MM.1S (cell line): Measurements from ENCODE around the gene ZRANB1.

Source experiments
- DNase-seq: peaks from one replicate; pipeline ENCODE4 v3.0.0-alpha.2; 2015
- H2AFZ ChIP-seq: fragments of 300-600 bp; sonication (generic); 2 replicates; pipeline ENCODE4 v1.6.0; 2016; ENCODE audit warnings: antibody characterized with exemption, low read length
- H3F3A ChIP-seq: fragments of 300-600 bp; sonication (generic); 2 replicates; pipeline ENCODE4 v1.6.1; 2016; ENCODE audit warnings: mild to moderate bottlenecking, antibody characterized with exemption, low read length, moderate library complexity, mixed read lengths; ENCODE audit not compliant: insufficient read depth
- H3K27ac ChIP-seq: fragments of 300-600 bp; sonication (generic); 2 replicates; pipeline ENCODE4 v1.5.1; 2016; ENCODE audit warnings: mild to moderate bottlenecking, low read length
- H3K27me3 ChIP-seq: fragments of 300-600 bp; sonication (generic); replicated peaks from 2 replicates; pipeline ENCODE4 v1.6.0; 2016; ENCODE audit warnings: low read length; ENCODE audit not compliant: insufficient read depth
- H3K36me3 ChIP-seq: fragments of 300-600 bp; sonication (generic); replicated peaks from 2 replicates; pipeline ENCODE4 v1.6.1; 2016; ENCODE audit warnings: mild to moderate bottlenecking, low read length, mixed read lengths; ENCODE audit not compliant: insufficient read depth
- H3K4me1 ChIP-seq: fragments of 300-600 bp; sonication (generic); 2 replicates; pipeline ENCODE4 v1.6.1; 2016; ENCODE audit warnings: low read length, mixed read lengths
- H3K4me2 ChIP-seq: fragments of 300-600 bp; sonication (generic); 2 replicates; pipeline ENCODE4 v1.6.0; 2016; ENCODE audit warnings: low read depth, low read length
- H3K4me3 ChIP-seq: fragments of 300-600 bp; sonication (generic); 2 replicates; pipeline ENCODE4 v1.5.1; 2016; ENCODE audit warnings: low read length, mixed read lengths
- H3K79me2 ChIP-seq: fragments of 300-600 bp; sonication (generic); 2 replicates; pipeline ENCODE4 v1.6.1; 2016; ENCODE audit warnings: mixed run types, low read length, mixed read lengths
- H3K9ac ChIP-seq: fragments of 300-600 bp; sonication (generic); 2 replicates; pipeline ENCODE4 v1.6.1; 2016; ENCODE audit warnings: low read length, mixed read lengths
- H3K9me2 ChIP-seq: fragments of 300-600 bp; sonication (generic); replicated peaks from 2 replicates; pipeline ENCODE4 v1.6.1; 2016; ENCODE audit warnings: mild to moderate bottlenecking, low read length, mixed read lengths; ENCODE audit not compliant: insufficient read depth
- H3K9me3 ChIP-seq: fragments of 300-600 bp; sonication (generic); replicated peaks from 2 replicates; pipeline ENCODE4 v1.6.1; 2016; ENCODE audit warnings: mild to moderate bottlenecking, low read length, mixed read lengths; ENCODE audit not compliant: insufficient read depth
- H4K20me1 ChIP-seq: fragments of 300-600 bp; sonication (generic); 2 replicates; pipeline ENCODE4 v1.6.1; 2016; ENCODE audit warnings: mild to moderate bottlenecking, low read length, moderate library complexity, mixed read lengths; ENCODE audit not compliant: insufficient read depth
- EZH2 ChIP-seq: fragments of 300-600 bp; sonication (generic); optimal IDR thresholded peaks from 2 replicates; pipeline ENCODE3; 2017; ENCODE audit warnings: low read depth, mild to moderate bottlenecking, antibody characterized with exemption, low read length, mixed read lengths
- EZH2phosphoT487 ChIP-seq: fragments of 300-600 bp; sonication (generic); IDR thresholded peaks from 2 replicates; pipeline ENCODE4 v1.6.1; 2018; ENCODE audit warnings: antibody characterized with exemption, low read length
- TF ChIP-seq, protein P1 (sequence below): fragments of 300-600 bp; sonication (generic); IDR thresholded peaks from 2 replicates; pipeline ENCODE4 v1.5.1; 2016; ENCODE audit warnings: antibody characterized with exemption, low read length, mixed read lengths

ZRANB1 gene

DNA sequence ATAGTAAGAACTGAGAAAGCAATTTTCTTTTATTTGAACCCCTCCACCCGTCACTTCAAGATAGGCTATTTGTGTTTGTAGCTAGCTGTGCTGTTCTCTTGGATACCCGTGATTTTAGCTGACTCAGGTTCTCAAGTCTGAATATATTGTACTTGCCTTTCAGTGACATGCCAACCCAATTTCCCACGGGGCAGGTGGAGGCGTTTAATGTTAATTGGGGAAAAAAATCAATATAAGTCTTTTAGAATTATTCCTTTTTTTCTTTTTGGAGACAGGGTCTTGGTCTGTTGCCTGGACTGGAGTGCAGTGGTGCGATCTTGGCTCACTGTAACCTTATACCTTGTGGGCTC, 36.4 kb downstream of the ZRANB1 start:
- H3K9ac ChIP-seq = no peak overlapping the region

DNA sequence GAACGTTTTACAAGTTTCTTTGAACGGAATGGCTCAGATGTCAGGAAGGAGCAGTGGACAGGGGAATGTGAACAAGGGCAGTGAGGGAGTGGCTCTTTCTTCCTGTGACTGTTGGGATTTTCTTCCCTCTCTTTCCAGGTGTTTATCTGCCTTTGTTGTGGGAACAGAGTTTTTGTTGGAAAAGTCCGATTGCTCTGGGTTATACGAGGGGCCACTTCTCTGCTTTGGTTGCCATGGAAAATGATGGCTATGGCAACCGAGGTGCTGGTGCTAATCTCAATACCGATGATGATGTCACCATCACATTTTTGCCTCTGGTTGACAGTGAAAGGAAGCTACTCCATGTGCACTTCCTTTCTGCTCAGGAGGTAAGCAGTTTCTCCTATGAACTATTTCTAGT, 41.4 kb downstream of the ZRANB1 start:
- Histone ChIP-seq H3K27ac (no peak overlapping the region), H3K79me2 (no peaks in the 10 kb centered on the region), H3K9me3 (no peaks in the 10 kb centered on the region), H3K9ac (no peak overlapping the region), H3K27me3 (no peaks in the 10 kb centered on the region), H3K4me1 (peaks cover 17% of the 10 kb centered on the region), H3F3A (peaks cover 9% of the 10 kb centered on the region; the same call in 1 of the 2 replicates), H4K20me1 (no peaks in the 10 kb centered on the region), H3K36me3 (peaks cover 5% of the 10 kb centered on the region; the same call in 1 of the 2 replicates), H3K9me2 (no peaks in the 10 kb centered on the region), H3K4me2 (no peak overlapping the region), H3K4me3 (no peak overlapping the region), H2AFZ (no peak overlapping the region)
- TF ChIP-seq EZH2 = no peak
- TF ChIP-seq, protein P1, sequence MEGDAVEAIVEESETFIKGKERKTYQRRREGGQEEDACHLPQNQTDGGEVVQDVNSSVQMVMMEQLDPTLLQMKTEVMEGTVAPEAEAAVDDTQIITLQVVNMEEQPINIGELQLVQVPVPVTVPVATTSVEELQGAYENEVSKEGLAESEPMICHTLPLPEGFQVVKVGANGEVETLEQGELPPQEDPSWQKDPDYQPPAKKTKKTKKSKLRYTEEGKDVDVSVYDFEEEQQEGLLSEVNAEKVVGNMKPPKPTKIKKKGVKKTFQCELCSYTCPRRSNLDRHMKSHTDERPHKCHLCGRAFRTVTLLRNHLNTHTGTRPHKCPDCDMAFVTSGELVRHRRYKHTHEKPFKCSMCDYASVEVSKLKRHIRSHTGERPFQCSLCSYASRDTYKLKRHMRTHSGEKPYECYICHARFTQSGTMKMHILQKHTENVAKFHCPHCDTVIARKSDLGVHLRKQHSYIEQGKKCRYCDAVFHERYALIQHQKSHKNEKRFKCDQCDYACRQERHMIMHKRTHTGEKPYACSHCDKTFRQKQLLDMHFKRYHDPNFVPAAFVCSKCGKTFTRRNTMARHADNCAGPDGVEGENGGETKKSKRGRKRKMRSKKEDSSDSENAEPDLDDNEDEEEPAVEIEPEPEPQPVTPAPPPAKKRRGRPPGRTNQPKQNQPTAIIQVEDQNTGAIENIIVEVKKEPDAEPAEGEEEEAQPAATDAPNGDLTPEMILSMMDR = no peak
- no peak for TF ChIP-seq EZH2phosphoT487
- DNase-seq = no peak

More for the DNA sequence above, 36.4 kb downstream of the ZRANB1 start:
- H3K9me3 ChIP-seq = no peaks in the 10 kb centered on the region
- no peaks in the 10 kb centered on the region for H3K9me2 ChIP-seq
- no peaks in the 10 kb centered on the region; the same call in 1 of the 2 replicates for H4K20me1 ChIP-seq
- H3K36me3 ChIP-seq = no peaks in the 10 kb centered on the region; the same call in 1 of the 2 replicates
- H3K4me3 ChIP-seq = no peak overlapping the region
- H2AFZ ChIP-seq = no peak overlapping the region
- H3K79me2 ChIP-seq = no peaks in the 10 kb centered on the region
- DNase-seq = no peak
- H3K4me1 ChIP-seq = 0 out of 2 replicates have a peak, but pooled peaks cover 3% of the 10 kb centered on the region
- no peak overlapping the region for H3K27ac ChIP-seq
- no peak for TF ChIP-seq EZH2phosphoT487
- TF ChIP-seq EZH2 = no peak
- TF ChIP-seq, protein P1 = no peak
- no peaks in the 10 kb centered on the region for H3K27me3 ChIP-seq
- no peaks in the 10 kb centered on the region for H3F3A ChIP-seq
- no peak overlapping the region for H3K4me2 ChIP-seq

DNA sequence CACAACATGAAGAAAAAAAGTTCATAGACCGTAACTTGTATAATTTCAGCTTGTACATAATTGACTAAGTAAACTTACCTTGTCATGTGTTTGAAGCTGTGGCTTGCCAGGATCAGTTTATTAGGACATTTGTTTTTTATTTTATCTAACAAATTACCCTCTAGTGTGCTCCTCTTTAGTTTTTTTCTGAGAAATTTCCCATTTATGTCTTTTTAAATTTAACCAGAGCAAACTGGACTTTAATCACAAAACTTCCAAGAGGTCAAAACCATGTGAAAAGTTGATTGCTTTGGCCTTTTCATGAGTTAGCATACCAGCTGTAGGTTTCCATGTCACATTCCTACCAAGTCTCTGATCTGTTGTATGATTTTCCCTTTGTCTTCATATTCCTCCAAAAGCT, 42.5 kb downstream of the ZRANB1 start:
- Histone ChIP-seq H2AFZ (no peak overlapping the region), H3K36me3 (peaks cover 5% of the 10 kb centered on the region; the same call in 1 of the 2 replicates), H3K4me3 (no peak overlapping the region), H3K27ac (no peak overlapping the region), H3K4me2 (no peak overlapping the region), H3F3A (peaks cover 15% of the 10 kb centered on the region; the same call in 1 of the 2 replicates), H3K79me2 (no peaks in the 10 kb centered on the region), H3K4me1 (peaks cover 18% of the 10 kb centered on the region), H3K9me3 (no peaks in the 10 kb centered on the region), H3K9me2 (no peaks in the 10 kb centered on the region), H3K9ac (no peak overlapping the region), H4K20me1 (no peaks in the 10 kb centered on the region), H3K27me3 (no peaks in the 10 kb centered on the region)
- TF ChIP-seq EZH2phosphoT487 = no peak
- TF ChIP-seq, protein P1 = no peak
- no peak for TF ChIP-seq EZH2
- DNase-seq = no peak
